Bone marrow (tissue), 2 donors: ENCODE measurements around the gene CARD11.

Source experiments
- DNase-seq, 2 donors: peaks; one replicate each; lab custom pipeline; 2025; lab: John Stamatoyannopoulos, UW

Gene CARD11

DNA sequence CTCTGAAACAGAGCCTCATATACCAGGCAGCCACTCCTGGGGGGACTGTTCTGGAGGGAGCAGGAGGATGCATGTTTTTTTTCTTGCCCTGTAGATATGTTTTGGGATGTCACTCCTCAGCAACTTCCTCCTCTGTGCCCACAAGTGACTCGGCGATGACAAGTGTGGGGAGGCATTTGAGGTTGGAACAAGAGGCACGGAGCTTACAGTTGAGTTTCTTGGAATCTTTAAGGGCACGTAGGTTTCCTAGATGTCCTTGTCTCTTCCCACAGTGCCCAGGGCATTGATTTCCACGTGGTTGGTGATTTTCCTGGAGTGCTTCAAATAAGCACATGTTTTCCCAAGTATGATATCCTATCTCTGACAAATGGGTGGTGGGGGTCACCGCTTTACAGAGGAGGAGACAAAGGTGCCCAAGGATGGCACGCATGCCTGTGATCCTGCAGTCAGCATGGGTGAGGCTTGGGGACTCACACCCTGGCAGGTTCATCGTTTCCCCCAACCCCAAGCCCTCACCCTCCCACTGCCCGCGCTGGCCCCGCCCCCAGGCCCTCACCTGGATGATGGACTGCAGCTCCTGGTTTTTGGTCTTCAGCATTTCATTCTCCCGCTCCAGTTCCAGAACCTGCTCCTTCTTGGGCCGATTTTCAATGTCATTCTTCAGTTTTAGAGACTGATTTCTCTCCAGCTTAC is 104.3 kb downstream of the CARD11 start:
- DNase-seq, result peak in 1 of 2 donors; percentile 49

DNA sequence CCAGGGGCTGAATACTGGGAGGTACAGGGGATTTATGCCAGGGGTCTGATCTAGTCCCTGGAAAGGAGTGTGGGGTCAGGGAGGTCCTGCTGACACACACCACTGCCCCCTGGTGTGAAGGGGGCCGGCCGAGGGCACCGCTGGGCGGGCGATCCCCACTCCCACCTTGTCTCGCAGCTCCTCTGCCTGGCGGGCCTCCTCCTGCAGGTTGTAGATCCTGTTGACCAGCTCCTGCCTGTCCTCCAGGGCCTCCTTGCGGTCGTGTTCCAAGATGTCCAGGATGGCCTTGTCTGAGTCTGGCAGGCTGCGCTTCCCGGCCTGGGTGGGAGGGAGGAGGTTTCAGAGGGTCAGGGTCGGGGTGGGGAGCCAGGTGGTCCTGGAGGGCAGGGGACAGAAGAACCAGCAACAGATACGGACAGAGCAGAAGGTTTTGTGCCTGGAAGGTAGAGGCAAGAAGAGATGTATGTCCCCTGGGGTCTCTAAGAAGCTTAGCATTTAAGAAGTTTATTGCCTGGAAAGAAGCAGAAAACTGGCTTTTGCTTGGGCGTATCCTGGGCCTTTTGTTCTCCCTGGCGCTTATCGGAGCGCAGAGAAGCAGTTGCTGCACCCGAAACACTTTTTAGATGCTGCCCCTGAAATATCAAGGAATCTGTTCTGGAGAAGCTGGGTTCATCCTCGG is 105.0 kb downstream of the CARD11 start:
- DNase-seq, result no peak

DNA sequence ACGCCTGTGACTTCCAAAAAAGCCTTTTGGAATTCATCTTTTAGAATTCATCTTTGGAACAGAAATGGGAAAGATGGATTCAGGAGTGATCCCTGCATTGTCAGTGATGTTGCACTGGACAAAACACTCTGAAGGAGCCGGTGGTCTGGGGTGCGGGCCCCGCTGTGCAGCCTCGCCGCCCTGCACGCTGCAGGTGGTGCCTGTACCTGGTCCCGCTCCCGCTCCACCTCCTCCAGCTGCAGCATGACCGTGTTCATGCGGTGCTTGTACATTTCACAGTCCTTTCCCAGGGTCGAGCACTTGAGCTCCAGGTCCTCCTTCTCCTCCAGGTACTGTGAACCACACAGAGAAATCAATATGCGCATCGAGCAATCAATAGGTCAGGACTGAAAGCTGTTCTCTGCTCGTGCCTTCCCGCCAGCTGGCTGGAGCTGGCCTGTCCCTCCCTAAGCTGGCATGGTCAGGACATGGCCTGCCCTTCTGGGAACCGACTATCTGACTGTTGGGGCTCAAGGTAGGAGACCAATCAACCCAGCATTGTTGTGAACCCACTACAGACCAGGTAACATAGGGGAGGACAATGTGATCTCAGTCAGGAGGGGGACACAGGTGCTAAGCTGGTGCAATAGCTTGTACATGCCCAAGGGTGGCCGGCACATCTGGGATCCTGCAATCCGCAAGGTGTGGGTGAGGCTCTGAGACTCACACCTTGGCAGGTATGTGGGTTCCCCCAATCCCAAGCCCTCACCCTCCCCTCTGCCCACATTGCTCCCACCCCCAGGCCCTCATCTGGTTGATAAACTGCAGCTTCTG is 105.8 kb downstream of the CARD11 start:
- DNase-seq, result no peak

DNA sequence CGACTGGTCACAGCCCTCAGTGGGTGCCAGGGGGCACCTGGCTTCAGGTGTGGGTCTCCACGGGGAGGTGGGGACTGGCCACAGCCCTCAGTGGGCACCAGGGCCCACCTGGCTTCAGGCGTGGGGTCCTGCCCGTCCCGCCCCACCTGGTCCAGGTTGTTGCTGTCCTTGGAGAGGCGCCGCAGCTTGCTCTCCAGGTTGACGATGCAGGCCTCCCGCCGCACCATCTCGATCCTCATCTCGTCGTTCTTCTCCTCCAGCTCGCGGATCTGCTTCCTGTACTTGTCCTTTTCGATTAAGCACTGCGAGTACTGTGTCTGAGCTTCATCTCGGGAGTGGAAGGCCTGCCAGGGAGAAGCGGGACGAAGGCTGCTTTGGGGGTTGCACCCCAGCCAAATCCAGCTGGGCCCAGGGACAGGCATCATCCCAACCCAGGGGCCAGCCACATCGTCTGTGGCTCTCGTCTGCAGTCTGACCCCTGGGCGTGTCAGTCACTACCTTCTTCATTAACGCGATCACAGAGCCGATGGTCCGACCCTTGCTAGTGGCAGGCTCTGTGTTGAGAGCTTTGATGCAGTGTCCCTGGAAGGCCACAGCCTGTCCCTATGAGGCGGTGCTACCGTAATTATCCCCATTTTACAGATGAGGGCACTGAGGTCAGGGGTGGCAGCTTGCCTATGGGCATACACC is 106.6 kb downstream of the CARD11 start:
- DNase-seq, result no peak

DNA sequence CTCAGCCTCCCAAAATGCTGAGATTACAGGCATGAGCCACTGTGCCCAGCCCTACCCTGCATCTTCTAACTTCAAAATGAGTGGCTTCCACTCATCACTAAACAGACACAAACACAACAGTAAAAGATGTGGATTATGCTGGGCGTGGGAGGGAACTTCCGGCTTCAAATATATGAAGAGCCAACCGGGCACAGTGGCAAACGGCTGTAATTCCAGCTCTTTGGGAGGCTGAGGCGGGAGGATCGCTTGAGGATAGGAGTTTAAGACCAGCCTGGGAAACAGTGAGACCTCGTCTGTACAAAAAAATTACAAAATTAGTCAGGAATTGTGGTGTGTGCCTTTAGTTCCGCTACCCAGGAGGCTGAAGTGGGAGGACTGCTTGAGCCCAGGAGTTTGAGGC is 107.4 kb downstream of the CARD11 start:
- DNase-seq, result no peak

DNA sequence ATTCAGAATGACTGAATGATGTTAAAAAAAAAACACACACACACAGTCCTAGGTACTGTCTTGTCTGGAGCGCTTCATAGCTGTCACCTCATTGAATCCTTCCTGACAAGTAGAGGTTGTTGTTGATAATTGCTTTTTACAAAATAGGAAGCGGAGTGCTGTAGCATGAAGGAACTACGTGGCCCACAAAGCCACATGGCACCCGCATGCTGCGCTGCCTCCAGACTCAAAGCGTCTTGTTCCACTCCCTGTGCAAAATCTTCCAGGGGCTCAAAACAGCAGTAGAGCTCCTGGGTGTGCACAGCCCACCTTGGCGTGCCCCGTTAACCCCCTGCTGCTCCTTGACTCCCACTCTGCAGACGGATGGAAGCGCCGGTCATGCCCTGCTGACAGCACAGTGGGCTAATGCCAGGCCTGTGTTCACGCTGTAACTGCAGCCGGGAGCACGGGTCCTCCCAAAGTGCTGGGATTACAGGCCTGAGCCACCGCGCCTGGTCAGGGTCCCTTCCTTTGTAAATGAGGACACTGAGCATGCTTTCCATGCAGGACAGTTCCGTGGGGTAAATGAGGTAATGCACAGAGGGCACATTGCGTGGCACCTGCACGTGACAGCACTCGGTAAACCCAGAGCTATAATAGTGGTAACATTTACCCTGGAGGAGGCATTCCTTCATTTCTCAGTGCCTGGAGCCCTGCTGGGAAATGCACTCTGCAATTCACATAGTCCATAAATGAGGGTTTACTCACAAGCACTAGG is 108.5 kb downstream of the CARD11 start:
- DNase-seq, result no peak

DNA sequence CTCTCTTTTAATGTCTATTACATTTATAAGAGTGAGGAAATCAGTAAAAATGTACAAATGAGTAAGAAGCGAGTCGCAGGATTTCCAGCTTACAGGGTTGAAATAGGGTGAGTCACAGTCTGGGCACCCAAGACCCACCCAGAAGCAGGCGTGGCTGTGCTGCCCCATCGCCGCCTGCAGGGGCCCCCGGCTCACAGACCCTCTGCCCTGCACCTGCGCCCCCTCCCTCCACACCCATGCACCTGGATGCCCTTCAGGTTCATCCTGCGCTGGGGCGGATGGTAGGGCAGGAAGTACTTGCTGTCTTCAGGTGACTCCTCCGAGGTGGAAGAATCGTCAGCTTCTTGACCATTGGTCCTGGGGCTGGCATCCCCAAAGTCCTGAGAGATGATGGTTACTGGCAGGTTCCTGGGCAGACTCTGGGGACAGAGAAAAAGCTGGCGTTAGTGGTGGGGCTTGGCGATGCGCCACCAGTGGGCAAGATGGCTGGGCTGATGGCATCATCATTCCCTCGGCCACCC is 109.4 kb downstream of the CARD11 start:
- DNase-seq, result peak in 1 of 2 donors; percentile 19

DNA sequence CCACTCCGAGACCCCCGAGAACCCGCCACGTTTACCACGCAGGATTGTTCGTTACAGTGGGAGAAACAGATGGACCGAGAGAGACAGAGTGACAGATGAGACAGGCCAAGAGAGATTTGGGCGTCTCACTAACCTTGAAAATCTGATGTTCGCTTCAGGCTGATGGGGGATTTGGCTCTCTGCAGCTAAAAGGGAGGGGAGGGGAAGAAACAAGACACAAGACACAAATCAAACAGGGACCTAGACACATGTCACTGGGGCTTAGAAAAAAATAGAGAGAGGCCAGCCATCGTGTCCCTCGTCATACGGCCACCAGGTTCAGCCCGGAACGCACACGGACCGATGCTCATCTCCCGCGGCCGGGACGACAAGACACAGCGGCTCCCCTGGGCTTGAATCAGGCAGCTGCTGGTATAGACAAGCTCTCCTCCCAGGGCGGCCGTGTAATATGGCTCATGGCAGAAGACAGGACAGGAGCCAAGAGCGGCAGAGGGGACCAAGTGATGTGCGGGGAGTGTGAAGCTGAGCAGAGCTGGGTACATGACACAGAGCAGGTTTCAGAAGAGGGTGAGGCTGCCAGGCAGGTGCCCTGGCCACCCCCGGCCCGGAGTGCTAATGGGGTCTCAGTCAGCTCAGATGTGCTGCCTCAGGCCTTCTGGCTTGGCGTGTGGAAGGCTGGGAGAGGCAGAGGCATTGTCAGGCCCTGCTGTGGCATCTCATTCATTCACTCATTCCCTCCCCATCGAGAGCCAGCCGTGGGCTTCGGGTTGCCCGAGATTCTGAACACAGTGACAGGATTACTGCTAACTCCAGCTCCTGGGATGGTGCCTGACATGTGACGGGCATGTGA is 111.0 kb downstream of the CARD11 start:
- DNase-seq, result no peak

DNA sequence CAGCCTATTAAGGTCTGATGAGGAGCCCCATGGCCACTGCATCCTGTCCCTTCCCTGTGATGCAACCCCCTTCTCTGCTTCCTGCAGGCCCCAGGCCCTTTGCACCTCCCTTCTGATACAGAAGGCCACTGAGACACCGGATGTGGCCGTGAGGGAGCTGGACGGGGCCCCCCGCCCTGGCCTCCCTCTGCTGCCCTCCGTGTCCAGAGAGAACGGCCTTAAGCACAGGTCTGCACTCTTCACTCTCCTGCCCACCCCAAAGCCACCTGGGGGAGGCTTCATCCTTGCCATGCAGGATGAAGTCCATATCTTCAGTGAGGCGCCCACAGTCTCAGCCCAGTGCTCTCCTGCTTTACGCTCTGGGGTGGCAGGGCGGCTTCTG is 112.6 kb downstream of the CARD11 start:
- no peak for DNase-seq

DNA sequence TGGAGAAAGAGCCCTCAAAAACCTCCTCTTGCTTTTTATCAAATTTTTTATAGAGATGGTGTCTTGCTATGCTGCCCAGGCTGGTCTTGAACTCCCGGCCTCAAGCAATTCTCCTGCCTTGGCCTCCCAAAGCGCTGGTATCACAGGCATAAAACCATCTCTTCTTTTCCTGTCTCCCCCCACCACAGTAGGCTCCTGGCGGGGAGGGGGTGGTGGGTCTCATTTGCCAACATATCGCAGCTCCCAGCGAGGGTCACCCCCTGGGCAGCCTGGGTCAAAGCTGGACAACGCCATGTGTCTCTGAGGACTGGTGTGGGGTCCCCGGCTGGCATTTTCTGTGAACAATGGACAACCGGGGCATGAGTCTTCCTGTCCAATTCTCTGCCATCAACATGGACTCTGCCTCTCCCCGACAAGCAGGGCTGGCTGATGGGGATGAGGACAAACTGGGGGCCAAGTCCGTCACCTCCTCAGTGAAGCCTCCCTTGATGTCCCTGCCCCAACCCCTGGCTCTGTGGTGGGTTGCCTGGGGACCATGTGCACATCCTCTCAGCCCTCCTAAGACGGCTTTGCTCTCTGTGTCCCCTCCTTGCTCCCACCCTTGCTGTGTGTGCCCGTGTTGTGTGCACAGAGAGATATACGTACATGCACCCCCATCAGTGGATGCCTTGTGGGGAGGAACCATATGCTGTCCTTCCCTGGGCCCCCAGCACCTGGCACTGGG is 113.2 kb downstream of the CARD11 start:
- DNase-seq, result no peak

DNA sequence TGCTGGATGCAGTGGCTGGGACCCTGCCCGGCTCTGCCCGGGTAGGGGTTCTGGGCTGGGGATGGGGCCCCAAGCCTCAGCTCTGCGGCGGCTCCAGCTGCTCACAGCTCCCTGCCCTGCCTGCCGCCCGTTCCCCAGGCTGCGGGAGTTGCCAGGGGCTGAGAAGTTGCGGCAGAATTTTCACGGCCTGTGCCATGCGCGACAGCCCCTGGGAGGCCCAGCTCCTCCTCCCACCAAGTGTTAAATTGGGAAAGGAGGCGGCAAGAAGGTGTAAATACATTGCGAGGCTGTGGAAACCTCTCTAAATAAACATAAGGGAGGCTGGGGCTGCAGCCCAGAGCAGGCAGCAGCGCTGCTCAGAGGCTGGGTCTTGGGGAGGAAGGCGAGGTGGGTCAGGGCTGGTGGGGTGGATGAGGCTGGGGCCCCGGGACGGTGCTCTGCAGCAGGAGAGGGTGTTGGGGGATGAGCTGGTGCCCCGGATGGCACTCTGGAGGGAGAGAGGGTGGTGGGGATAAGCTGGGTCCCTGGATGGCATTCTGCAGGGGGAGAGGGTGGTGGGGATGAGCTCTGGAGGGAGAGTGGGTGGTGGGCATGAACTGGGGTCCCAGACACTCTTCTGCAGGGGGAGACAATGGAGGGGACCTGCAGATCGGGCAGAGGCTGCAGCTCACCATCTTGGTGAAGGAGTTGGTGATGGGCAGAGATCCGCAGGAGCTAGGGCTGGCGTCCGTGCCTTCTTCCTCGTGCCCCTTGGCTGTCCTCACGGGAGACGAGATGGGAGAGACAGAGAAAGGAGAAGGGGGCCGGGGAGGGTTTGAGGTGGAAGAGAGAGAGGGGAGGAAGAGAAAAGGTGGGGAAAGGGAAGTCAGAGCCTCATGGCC is 114.1 kb downstream of the CARD11 start:
- no peak for DNase-seq

DNA sequence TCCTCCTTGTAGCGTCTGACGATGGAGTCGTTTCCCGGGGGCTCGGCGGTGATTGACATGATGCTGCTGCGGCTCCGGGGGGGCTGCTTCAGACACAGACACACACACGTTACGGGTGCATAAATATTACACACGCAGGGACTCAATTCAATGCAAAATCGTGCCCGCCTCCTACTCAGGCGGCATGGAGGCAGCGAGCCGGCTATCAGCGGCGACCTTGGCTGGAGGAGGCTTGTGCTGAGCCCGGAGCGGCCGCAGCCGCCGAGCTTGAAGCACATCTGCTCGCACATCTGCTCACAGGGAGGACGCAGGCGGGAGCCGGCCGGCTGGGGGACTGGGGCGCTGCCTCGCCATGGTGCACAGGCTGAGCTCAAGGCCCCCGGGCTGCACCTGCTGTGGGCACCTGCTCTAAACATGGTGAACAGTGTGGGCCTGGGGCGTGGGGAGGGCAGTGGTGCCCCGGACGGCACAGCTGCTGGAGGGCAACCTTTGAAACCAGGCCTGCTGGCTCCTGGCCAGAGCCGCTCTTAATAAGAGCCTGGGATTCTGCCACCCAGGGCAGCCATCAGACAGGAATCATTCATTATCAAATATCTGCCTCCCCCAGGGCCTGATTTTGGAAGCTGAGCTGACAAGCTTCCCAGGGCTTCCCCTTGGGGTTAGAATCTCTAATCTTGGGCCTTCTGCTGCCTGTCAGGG is 114.9 kb downstream of the CARD11 start:
- DNase-seq, result no peak

DNA sequence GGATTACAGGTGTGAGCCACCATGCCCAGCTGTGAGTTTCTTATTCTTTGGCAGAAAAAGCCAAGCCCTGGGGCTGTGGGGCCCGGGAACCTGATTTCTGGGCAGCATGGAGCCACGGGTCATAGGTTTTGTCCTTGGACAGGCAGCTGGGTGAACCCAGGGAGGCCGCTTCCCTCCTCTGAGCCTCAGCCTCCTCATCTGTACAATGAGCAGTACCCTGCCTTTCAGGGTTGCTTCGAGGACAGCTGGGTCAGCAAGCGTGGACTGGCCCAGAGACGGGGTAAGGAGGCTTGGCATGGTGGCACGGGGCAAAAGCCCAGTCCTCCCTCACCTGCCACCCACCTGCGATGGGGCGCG is 115.4 kb downstream of the CARD11 start:
- DNase-seq, result no peak

DNA sequence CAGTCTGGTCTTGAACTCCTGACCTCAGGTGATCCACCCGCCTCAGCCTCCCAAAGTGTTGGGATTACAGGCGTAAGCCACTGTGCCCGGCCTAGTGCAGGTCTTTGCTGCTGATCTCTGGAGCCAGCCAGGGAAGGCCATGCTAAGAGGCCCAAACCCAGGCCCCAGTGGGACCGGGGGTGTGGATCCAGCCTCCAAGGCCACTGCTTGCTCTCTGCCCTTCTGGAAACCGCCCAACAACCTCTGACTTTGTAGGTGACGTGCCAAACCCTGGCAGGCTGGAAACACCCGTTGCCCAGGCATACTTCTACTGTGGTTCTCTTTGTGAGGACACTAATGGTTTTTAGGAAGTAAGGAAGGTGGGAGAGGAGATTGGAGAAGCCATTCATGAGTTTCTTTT is 116.1 kb downstream of the CARD11 start:
- DNase-seq, result no peak

DNA sequence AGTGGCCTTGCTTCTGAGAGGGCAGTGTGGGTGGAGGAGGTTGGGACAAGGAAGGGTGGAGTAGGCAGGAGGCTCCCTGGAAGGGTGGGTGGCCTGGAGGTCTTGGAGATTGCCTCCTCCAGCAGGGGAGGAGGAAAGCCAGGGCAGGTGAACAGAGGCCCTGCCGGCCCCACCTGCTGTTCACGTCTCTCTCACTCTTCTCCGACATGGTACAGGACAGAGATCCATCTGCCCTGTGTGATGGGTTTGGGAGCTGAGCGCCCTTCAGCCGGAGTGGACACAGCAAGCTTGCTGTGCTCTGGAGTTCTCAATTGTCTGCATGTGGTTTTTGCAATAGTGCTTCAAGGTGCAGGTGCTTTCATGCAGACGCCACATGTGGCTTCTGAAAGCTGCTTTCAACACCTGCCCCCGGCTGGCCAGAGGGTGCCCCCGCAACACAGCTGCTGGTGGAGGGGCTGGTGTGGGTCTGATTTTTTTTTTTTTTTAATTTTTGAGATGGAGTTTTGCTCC is 116.7 kb downstream of the CARD11 start:
- no peak for DNase-seq

DNA sequence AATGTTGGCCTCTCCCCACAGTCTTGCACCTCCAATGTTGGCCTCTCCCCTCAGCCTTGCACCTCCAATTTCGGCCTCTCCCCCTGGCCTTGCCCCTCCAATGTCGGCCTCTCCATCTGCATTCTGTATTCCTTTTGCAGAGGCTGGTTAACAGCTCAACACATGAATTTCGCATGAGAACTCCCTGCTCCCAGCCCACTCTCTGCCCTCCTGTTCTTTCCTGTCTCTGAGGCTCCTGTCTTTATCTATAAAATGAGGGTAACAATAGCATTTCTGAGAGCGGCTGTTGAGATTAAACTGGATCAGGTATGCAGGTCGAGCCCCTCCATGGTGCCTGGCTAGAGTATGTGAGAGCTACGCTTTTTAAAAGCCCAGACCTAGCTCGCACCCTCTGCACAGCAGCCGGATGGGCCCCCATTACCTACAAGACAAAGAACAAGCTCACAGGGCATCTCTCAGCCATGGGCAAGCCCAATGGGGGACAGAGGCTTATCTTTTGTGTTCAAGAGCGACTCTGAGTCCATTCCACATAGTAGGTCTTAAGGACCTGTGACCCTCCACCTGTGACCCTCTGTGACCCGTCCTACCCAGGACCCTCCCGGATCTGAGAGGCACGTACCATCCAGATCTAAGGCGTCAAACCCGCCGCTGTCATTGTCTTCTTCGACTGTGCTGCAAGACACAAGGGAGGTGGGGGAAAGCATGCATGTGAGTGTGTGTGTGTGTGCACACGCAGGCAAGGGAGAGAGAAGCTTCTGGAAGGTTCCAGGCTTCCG is 117.4 kb downstream of the CARD11 start:
- no peak for DNase-seq
